ENCODE results near the gene RDH5.

The RDH5 gene

GRCh38 chr12:55720071-55720564, at the start of gene RDH5:
RDH5 (plus strand) TSS chr12:55720393; CDS start chr12:55721185, 792 bp downstream.
- DNase-seq = no peak

GRCh38 chr12:55671746-55672145, 48.4 kb upstream of the RDH5 start:
- DNase-seq = no peak

GRCh38 chr12:55673638-55674037, 46.6 kb upstream of the RDH5 start:
- no peak for DNase-seq

- no peak for DNase-seq
Measured at GRCh38 chr12:55675666-55676065, 44.5 kb upstream of the RDH5 start.

GRCh38 chr12:55676707-55677106, 43.5 kb upstream of the RDH5 start:
- DNase-seq = no peak

- no peak for DNase-seq
Measured at GRCh38 chr12:55679691-55680090, 40.5 kb upstream of the RDH5 start.

- no peak for DNase-seq
Measured at GRCh38 chr12:55681142-55682077, 38.8 kb upstream of the RDH5 start.

- DNase-seq = no peak
Measured at GRCh38 chr12:55682087-55682796, 38.0 kb upstream of the RDH5 start.

GRCh38 chr12:55683676-55684075, 36.5 kb upstream of the RDH5 start:
- no peak for DNase-seq

- no peak for DNase-seq
Measured at GRCh38 chr12:55684761-55685370, 35.3 kb upstream of the RDH5 start.

- no peak for DNase-seq
Measured at GRCh38 chr12:55685671-55686070, 34.5 kb upstream of the RDH5 start.

- DNase-seq = no peak
Measured at GRCh38 chr12:55686366-55687010, 33.7 kb upstream of the RDH5 start.

- peak; percentile 28 for DNase-seq
Measured at GRCh38 chr12:55687746-55688145, 32.4 kb upstream of the RDH5 start.

- no peak for DNase-seq
Measured at GRCh38 chr12:55688716-55689655, 31.2 kb upstream of the RDH5 start.

- DNase-seq = no peak
Measured at GRCh38 chr12:55692631-55693322, 27.4 kb upstream of the RDH5 start.

GRCh38 chr12:55693323-55694187, 26.6 kb upstream of the RDH5 start:
- no peak for DNase-seq

GRCh38 chr12:55694188-55694515, 26.0 kb upstream of the RDH5 start:
- DNase-seq = no peak

GRCh38 chr12:55694651-55695050, 25.5 kb upstream of the RDH5 start:
- DNase-seq = no peak

- DNase-seq = no peak
Measured at GRCh38 chr12:55695349-55695748, 24.8 kb upstream of the RDH5 start.

GRCh38 chr12:55696141-55696540, 24.1 kb upstream of the RDH5 start:
- no peak for DNase-seq

Data from stimulated activated CD4-positive, alpha-beta T cell treated with anti-CD3 and anti-CD28 coated beads, Interleukin-4, amount 100 ng/mL, for 24 hours (primary cell).